K562 (cell line): Measurements from ENCODE around the gene DPY19L1. TPM values are rescaled to one million over a fixed set of nuclear protein-coding genes. Genes with fewer than 3 reads are reported as not detected.

Experiments used
- BCOR ChIP-seq: fragments of 450-650 bp; IDR thresholded peaks from 2 replicates; pipeline ENCODE4 v1.6.1; 2016
- CXXC5 ChIP-seq: fragments of 250-450 bp; sonication (Bioruptor Pico); IDR thresholded peaks from 2 replicates; pipeline ENCODE4 v1.8.0; 2022; ENCODE audit warnings: inconsistent platforms, mild to moderate bottlenecking, moderate library complexity
- L3MBTL2 ChIP-seq: fragments of 450-650 bp; IDR thresholded peaks from 2 replicates; pipeline ENCODE4 v1.6.1; 2016; ENCODE audit warnings: mild to moderate bottlenecking, moderate library complexity
- MNT ChIP-seq, 2 experiments: fragments of 450-650 bp; conservative IDR thresholded peaks; 2 replicates each; pipeline ENCODE4 v1.6.1; 2017; ENCODE audit warnings: mild to moderate bottlenecking in 2 of 2, moderate library complexity in 2 of 2
- NONO ChIP-seq, 2 experiments: fragments of 200-400 bp in 1 of 2; fragments of 450-650 bp in 1 of 2; formaldehyde crosslinking in 1 of 2; IDR thresholded peaks; 2 replicates each; pipeline ENCODE4 v1.6.1; 2017; ENCODE audit warnings: low read depth in 2 of 2, mild to moderate bottlenecking in 2 of 2, moderate library complexity in 2 of 2, low read length in 1 of 2
- RREB1 ChIP-seq: fragments of 250-450 bp; sonication (Bioruptor Pico); IDR thresholded peaks from 2 replicates; pipeline ENCODE4 v1.4.0; 2020
- ZNF318 ChIP-seq, 2 experiments: fragments of 450-650 bp; IDR thresholded peaks; 2 replicates each; pipeline ENCODE4 v1.6.1; 2016; ENCODE audit warnings: mild to moderate bottlenecking in 2 of 2, borderline replicate concordance in 1 of 2, low read depth in 1 of 2, moderate library complexity in 1 of 2
- ZNF445 ChIP-seq: fragments of 250-450 bp; sonication (Bioruptor Pico); IDR thresholded peaks from 2 replicates; pipeline ENCODE4 v1.4.0; 2020; ENCODE audit warnings: low read depth, mild to moderate bottlenecking, moderate library complexity
- polyA plus RNA-seq, 8 experiments: library from polyadenylated mRNA; depleted of rRNA in 4 of 8; stranded (reverse) in 5 of 8; unstranded in 3 of 8; fragments of >200 nt; fragmentation: Nextera tagmentation in 2 of 8; fragmentation: Illumina TruSeq in 1 of 8; extraction: Ambion mirVana in 2 of 8; extraction: Trizol in 1 of 8; gene quantifications; 2 replicates each; pipeline versions ENCODE4 v1.2.1 to v1.2.3, GENCODE V29; 2011 to 2014; ENCODE audit warnings: inconsistent platforms in 1 of 8, missing spikeins in 1 of 8
- total RNA-seq, 7 experiments: library from RNA; depleted of rRNA in 6 of 7; stranded (reverse); fragments of >200 nt in 6 of 7; fragmentation: Illumina TruSeq in 2 of 7; extraction: Trizol in 2 of 7; gene quantifications; 2 replicates each; pipeline versions ENCODE4 v1.2.1 to v1.2.3, GENCODE V29; 2011 to 2021; ENCODE audit warnings: low replicate concordance in 1 of 7

The DPY19L1 gene
- total and polyA plus RNA-seq, 9 of the 15 experiments (the other 6 are each of a cell fraction or from before 2014, with no cell fraction given) = 4.0 to 34.3 (median 22.1) TPM

GRCh38 chr7:35037526-35038341 lies 449 bp upstream of the DPY19L1 start (continued):
- TF ChIP-seq ZNF445 (CRISPR knock-in tag) = no peak
- peak; percentile 79 for TF ChIP-seq CXXC5
- TF ChIP-seq L3MBTL2 = peak; percentile 75
- peak in 1 of 2 experiments; percentile 69; a peak in 1 of 4 replicates for TF ChIP-seq NONO (IDR thresholded peaks at IDR 0.05; ENCODE audit: low read depth in 2 of 2, low read length in 1 of 2)
- 0 out of 2 replicates have a peak, but pooled peaks have one; percentile 61 for TF ChIP-seq RREB1 (CRISPR knock-in tag)
- no peak for TF ChIP-seq BCOR
- TF ChIP-seq ZNF318 (IDR thresholded peaks at IDR 0.05; ENCODE audit: borderline replicate concordance in 1 of 2, low read depth in 1 of 2) = no peak
- TF ChIP-seq MNT (conservative IDR thresholded peaks at IDR 0.05) = peak; percentile 43 to 46; a peak in 3 of 4 replicates
